ENCODE results near the gene ATG7. TPM values are rescaled to one million over a fixed set of nuclear protein-coding genes. Genes with fewer than 3 reads are reported as not detected.
"Not testable (repeated sequence)": the region's sequence is repeated elsewhere in the genome, so short reads cannot be mapped to it uniquely, and the experiment has no call there.

ATG7 gene
- total RNA-seq, 2 experiments from 2014 or later, result 25.9 to 27.0 TPM

GRCh38 chr3:11498646-11499045 lies 226.4 kb downstream of the ATG7 start:
- no peak overlapping the region for H3K4me3 Mint-ChIP-seq
- H3K36me3 Mint-ChIP-seq (ENCODE audit: low read depth), result peaks cover 5% of the 10 kb centered on the region
- no peak for DNase-seq
- no peaks in the 10 kb centered on the region for H3K9me3 Mint-ChIP-seq
- H3K27ac Mint-ChIP-seq, result no peak overlapping the region
- H3K4me1 Mint-ChIP-seq (ENCODE audit: low read depth), result no peaks in the 10 kb centered on the region
- H3K27me3 Mint-ChIP-seq (ENCODE audit: low read depth), result no peaks in the 10 kb centered on the region
- CTCF ChIA-PET, result no interaction called here
- intact Hi-C loops (cut with micrococcal nuclease), result no loop called here

DNA sequence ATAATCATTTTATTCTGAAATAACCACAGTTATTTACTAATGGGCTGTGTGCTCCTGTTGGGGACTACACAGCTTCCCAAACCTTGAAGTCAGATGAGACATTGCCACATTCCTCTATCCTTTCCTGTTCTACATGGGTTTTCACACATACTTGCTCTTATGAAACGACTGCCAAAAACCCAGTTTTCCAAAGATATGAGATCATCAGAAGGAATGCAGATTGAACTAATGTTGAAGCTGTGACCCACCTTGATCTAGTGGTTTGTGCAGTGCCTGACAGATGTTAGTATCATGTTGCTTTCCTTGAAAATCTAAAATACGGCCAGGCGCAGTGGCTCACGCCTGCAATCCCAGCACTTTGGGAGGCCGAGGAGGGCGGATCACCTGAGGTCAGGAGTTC lies 226.9 kb downstream of the ATG7 start:
- Mint-ChIP-seq H3K4me3 (no peak overlapping the region), H3K9me3 (no peaks in the 10 kb centered on the region), H3K27me3 (ENCODE audit: low read depth) (no peaks in the 10 kb centered on the region), H3K4me1 (ENCODE audit: low read depth) (no peaks in the 10 kb centered on the region), H3K27ac (no peak overlapping the region), H3K36me3 (ENCODE audit: low read depth) (peaks cover 2% of the 10 kb centered on the region)
- intact Hi-C loops (cut with micrococcal nuclease), result no loop called here
- no peak for DNase-seq
- CTCF ChIA-PET, result no interaction called here

GRCh38 chr3:11502413-11502812 lies 230.2 kb downstream of the ATG7 start:
- H3K9me3 Mint-ChIP-seq; H3K4me1 Mint-ChIP-seq (ENCODE audit: low read depth); H3K27me3 Mint-ChIP-seq (ENCODE audit: low read depth); CTCF ChIA-PET; intact Hi-C loops (cut with micrococcal nuclease); DNase-seq; H3K4me3 Mint-ChIP-seq; H3K27ac Mint-ChIP-seq; H3K36me3 Mint-ChIP-seq (ENCODE audit: low read depth): not testable (repeated sequence)

- no peak overlapping the region for H3K4me3 Mint-ChIP-seq
Measured at GRCh38 chr3:11507719-11508118, 235.5 kb downstream of the ATG7 start.

GRCh38 chr3:11508346-11509172 lies 236.4 kb downstream of the ATG7 start:
- DNase-seq, result no peak
- intact Hi-C loops (cut with micrococcal nuclease), result no loop called here
- CTCF ChIA-PET, result interaction anchor here (0.7 kb wide), 2 partner anchors 87 to 182 kb away, joined by 3 to 4 read pairs; no protein-coding TSS in a partner anchor
- peaks cover 4% of the 10 kb centered on the region for H3K4me1 Mint-ChIP-seq (ENCODE audit: low read depth)
- H3K4me3 Mint-ChIP-seq, result no peak overlapping the region
- no peak overlapping the region for H3K27ac Mint-ChIP-seq
- peaks cover 11% of the 10 kb centered on the region for H3K36me3 Mint-ChIP-seq (ENCODE audit: low read depth)
- H3K9me3 Mint-ChIP-seq, result no peaks in the 10 kb centered on the region
- H3K27me3 Mint-ChIP-seq (ENCODE audit: low read depth), result no peaks in the 10 kb centered on the region

More at GRCh38 chr3:11507719-11508118, 235.5 kb downstream of the ATG7 start:
- CTCF ChIA-PET, result no interaction called here
- intact Hi-C loops (cut with micrococcal nuclease), result no loop called here
- Mint-ChIP-seq H3K4me1 (ENCODE audit: low read depth) (peaks cover 4% of the 10 kb centered on the region), H3K36me3 (ENCODE audit: low read depth) (peaks cover 11% of the 10 kb centered on the region), H3K27ac (no peak overlapping the region), H3K27me3 (ENCODE audit: low read depth) (no peaks in the 10 kb centered on the region), H3K9me3 (no peaks in the 10 kb centered on the region)
- DNase-seq, result no peak

GRCh38 chr3:11509173-11510000 lies 237.2 kb downstream of the ATG7 start:
- DNase-seq, result no peak
- intact Hi-C loops (cut with micrococcal nuclease), result no loop called here
- Mint-ChIP-seq H3K9me3 (no peaks in the 10 kb centered on the region), H3K4me3 (no peak overlapping the region), H3K4me1 (ENCODE audit: low read depth) (peaks cover 4% of the 10 kb centered on the region), H3K27me3 (ENCODE audit: low read depth) (no peaks in the 10 kb centered on the region), H3K27ac (no peak overlapping the region), H3K36me3 (ENCODE audit: low read depth) (peaks cover 11% of the 10 kb centered on the region)
- CTCF ChIA-PET, result interaction anchor here (0.6 kb wide), 1 partner anchor 1202 kb away, joined by 3 read pairs; no protein-coding TSS in a partner anchor

- Mint-ChIP-seq H3K27ac (no peak overlapping the region), H3K4me3 (no peak overlapping the region), H3K27me3 (ENCODE audit: low read depth) (no peaks in the 10 kb centered on the region), H3K36me3 (ENCODE audit: low read depth) (peaks cover 11% of the 10 kb centered on the region), H3K4me1 (ENCODE audit: low read depth) (peaks cover 4% of the 10 kb centered on the region), H3K9me3 (no peaks in the 10 kb centered on the region)
- CTCF ChIA-PET, result interaction anchor here (0.6 to 0.7 kb wide), 2 partner anchors 1202 to 1951 kb away, joined by 3 read pairs; no protein-coding TSS in a partner anchor
- intact Hi-C loops (cut with micrococcal nuclease), result no loop called here
- DNase-seq, result no peak
Measured at GRCh38 chr3:11510001-11510340, 237.8 kb downstream of the ATG7 start.

- CTCF ChIA-PET, result interaction anchor here (0.7 kb wide), 1 partner anchor 1952 kb away, joined by 3 read pairs; no protein-coding TSS in a partner anchor
- Mint-ChIP-seq H3K4me3 (no peak overlapping the region), H3K27ac (no peak overlapping the region), H3K36me3 (ENCODE audit: low read depth) (peaks cover 11% of the 10 kb centered on the region), H3K9me3 (no peaks in the 10 kb centered on the region), H3K4me1 (ENCODE audit: low read depth) (peaks cover 4% of the 10 kb centered on the region), H3K27me3 (ENCODE audit: low read depth) (no peaks in the 10 kb centered on the region)
- DNase-seq, result no peak
- intact Hi-C loops (cut with micrococcal nuclease), result no loop called here
Measured at GRCh38 chr3:11510356-11510755, 238.2 kb downstream of the ATG7 start.

DNA sequence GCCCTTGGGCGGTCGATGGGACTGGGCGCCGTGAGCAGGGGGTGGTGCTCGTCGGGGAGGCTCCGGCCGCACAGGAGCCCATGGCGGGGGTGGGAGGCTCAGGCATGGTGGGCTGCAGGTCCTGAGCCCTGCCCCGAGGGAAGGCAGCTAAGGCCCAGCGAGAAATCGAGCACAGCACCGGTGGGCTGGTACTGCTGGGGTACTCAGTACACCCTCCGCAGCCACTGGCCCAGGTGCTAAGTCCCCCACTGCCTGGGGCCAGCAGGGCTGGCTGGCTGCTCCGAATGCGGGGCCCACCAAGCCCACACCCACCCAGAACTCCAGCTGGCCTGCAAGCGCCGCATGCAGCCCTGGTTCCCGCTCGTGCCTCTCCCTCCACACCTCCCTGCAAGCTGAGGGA lies 239.4 kb downstream of the ATG7 start:
- H3K27me3 Mint-ChIP-seq (ENCODE audit: low read depth); intact Hi-C loops (cut with micrococcal nuclease); H3K4me1 Mint-ChIP-seq (ENCODE audit: low read depth); H3K9me3 Mint-ChIP-seq; DNase-seq; CTCF ChIA-PET; H3K27ac Mint-ChIP-seq; H3K4me3 Mint-ChIP-seq: not testable (repeated sequence)
- peaks cover 11% of the 10 kb centered on the region for H3K36me3 Mint-ChIP-seq (ENCODE audit: low read depth)

DNA sequence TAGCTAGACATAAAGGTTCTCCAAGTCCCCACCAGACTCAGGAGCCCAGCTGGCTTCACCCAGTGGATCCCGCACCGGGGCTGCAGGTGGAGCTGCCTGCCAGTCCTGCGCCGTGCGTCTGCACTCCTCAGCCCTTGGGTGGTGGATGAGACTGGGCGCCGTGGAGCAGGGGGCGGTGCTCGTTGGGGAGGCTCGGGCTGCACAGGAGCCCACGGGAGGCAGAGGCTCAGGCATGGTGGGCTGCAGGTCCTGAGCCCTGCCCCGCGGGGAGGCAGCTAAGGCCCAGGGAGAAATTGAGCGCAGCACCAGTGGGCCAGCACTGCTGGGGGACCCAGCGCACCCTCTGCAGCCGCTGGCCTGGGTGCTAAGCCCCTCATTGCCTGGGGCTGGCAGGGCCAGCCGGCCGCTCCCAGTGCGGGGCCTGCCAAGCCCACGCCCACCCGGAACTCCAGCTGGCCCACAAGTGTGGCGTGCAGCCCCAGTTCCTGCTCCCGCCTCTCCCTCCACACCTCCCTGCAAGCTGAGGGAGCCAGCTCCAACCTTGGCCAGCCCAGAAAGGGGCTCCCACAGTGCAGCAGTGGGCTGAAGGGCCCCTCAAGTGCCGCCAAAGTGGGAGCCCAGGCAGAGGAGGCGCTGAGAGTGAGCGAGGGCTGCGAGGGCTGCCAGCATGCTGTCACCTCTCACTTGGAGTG lies 241.1 kb downstream of the ATG7 start:
- H3K4me3 Mint-ChIP-seq; H3K27ac Mint-ChIP-seq; H3K27me3 Mint-ChIP-seq (ENCODE audit: low read depth); DNase-seq; H3K4me1 Mint-ChIP-seq (ENCODE audit: low read depth); CTCF ChIA-PET; intact Hi-C loops (cut with micrococcal nuclease); H3K9me3 Mint-ChIP-seq: not testable (repeated sequence)
- H3K36me3 Mint-ChIP-seq (ENCODE audit: low read depth), result peaks cover 11% of the 10 kb centered on the region

DNA sequence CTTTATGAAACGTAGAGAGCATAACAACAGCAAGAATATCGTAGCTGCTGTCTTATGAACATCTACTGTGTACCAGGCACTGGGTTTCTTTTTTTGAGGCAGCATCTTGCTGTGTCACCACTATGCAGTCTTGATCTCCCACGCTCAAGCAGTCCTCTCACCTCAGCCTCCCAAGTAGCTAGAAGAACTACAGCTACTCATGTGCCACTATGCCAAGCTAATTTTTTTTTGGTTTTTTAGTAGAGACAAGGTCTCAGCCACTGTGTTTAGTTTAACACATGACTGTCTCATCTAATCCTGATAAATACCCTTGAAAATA lies 241.6 kb downstream of the ATG7 start:
- H3K9me3 Mint-ChIP-seq, result no peaks in the 10 kb centered on the region
- peaks cover 11% of the 10 kb centered on the region for H3K36me3 Mint-ChIP-seq (ENCODE audit: low read depth)
- peaks cover 4% of the 10 kb centered on the region for H3K4me1 Mint-ChIP-seq (ENCODE audit: low read depth)
- intact Hi-C loops (cut with micrococcal nuclease), result no loop called here
- CTCF ChIA-PET, result interaction anchor here (0.6 kb wide), 1 partner anchor 135 kb away, joined by 3 read pairs; no protein-coding TSS in a partner anchor
- no peak for DNase-seq
- H3K27ac Mint-ChIP-seq, result no peak overlapping the region
- no peak overlapping the region for H3K4me3 Mint-ChIP-seq
- H3K27me3 Mint-ChIP-seq (ENCODE audit: low read depth), result no peaks in the 10 kb centered on the region

- Mint-ChIP-seq H3K4me3 (no peak overlapping the region), H3K27me3 (ENCODE audit: low read depth) (no peaks in the 10 kb centered on the region), H3K27ac (no peak overlapping the region), H3K36me3 (ENCODE audit: low read depth) (peaks cover 11% of the 10 kb centered on the region), H3K9me3 (no peaks in the 10 kb centered on the region), H3K4me1 (ENCODE audit: low read depth) (peaks cover 4% of the 10 kb centered on the region)
- CTCF ChIA-PET, result interaction anchor here (0.6 kb wide), 2 partner anchors 135 to 368 kb away, joined by 3 read pairs; no protein-coding TSS in a partner anchor
- DNase-seq, result no peak
- intact Hi-C loops (cut with micrococcal nuclease), result no loop called here
Measured at GRCh38 chr3:11514191-11514821, 242.1 kb downstream of the ATG7 start.

All from activated naive CD4-positive, alpha-beta T cell treated with anti-CD3 and anti-CD28 coated beads for 36 hours (primary cell).